GM12865 (cell line): Measurements from ENCODE around the gene TBX1.

Experiments
- DNase-seq: peaks from one replicate; pipeline ENCODE4 v3.0.0; 2010; ENCODE audit warnings: low read depth
- H3K4me3 ChIP-seq: 2 replicates; pipeline ENCODE4 v1.5.1; 2011; ENCODE audit warnings: mild to moderate bottlenecking, low read depth, low read length, control low read depth
- TF ChIP-seq, protein P1 (sequence below): IDR thresholded peaks from 2 replicates; pipeline ENCODE4 v1.5.1; 2011; ENCODE audit warnings: low read length, control low read depth, low read depth, inconsistent platforms; ENCODE audit not compliant: insufficient read depth; ENCODE audit errors: missing control alignments

The TBX1 gene

GRCh38 chr22:19748991-19749664 lies 11.4 kb upstream of the TBX1 start:
- H3K4me3 ChIP-seq: no peak overlapping the region
- TF ChIP-seq, protein P1, sequence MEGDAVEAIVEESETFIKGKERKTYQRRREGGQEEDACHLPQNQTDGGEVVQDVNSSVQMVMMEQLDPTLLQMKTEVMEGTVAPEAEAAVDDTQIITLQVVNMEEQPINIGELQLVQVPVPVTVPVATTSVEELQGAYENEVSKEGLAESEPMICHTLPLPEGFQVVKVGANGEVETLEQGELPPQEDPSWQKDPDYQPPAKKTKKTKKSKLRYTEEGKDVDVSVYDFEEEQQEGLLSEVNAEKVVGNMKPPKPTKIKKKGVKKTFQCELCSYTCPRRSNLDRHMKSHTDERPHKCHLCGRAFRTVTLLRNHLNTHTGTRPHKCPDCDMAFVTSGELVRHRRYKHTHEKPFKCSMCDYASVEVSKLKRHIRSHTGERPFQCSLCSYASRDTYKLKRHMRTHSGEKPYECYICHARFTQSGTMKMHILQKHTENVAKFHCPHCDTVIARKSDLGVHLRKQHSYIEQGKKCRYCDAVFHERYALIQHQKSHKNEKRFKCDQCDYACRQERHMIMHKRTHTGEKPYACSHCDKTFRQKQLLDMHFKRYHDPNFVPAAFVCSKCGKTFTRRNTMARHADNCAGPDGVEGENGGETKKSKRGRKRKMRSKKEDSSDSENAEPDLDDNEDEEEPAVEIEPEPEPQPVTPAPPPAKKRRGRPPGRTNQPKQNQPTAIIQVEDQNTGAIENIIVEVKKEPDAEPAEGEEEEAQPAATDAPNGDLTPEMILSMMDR: no peak
- no peak for DNase-seq

- H3K4me3 ChIP-seq: no peak overlapping the region
- DNase-seq: no peak
- TF ChIP-seq, protein P1: no peak
Measured at GRCh38 chr22:19749876-19750275, 10.7 kb upstream of the TBX1 start.

DNA sequence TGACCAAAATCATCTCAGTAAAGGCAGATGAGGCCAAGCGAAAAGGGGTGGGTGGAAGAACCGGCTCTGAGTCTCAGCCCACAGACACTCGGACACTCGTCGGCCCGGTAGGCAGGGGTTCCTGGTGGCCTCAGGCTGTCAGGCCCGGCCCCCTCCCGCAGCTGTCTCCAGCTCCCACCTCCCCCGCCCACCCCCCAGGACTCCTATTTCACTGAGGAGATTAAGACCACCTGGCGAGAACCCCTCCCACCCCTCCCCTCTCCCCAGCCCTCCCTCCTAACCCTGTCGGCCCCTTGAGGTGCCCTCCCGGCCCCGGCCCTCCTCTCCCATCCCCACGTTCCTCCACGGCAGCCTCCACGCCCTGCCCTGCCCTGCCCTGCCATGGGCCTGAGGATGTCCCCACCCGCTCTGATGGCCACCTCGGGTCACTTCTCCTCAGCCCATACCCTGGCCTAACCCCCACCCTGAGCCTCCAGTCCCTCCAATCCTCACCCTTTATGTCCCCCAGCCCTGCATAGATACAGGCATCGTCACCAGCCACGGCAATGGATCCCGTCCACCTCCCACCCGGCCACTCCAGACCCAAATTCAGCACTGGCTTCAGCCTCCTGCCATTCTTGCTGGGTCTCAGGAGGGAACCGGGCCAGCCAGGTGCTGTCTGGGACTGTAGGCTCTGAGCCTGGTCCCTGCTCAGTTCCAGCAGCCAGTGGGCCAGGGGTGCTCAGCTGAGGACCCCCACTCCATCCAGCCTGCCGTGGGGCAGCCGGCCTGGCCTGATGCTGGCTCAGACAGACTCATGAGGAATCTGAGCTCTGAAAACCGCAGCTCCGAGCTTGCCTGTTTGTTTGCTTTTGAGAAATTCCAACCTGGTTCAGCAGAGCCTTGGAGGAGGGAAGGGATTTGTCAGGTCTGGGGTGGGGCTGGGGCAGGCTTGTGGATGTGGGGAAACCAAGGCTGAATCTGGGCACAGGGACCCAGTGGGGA lies 9.8 kb upstream of the TBX1 start:
- TF ChIP-seq, protein P1: no peak
- no peak for DNase-seq
- no peak overlapping the region for H3K4me3 ChIP-seq

GRCh38 chr22:19751497-19752245 lies 8.9 kb upstream of the TBX1 start:
- H3K4me3 ChIP-seq: no peak overlapping the region

DNA sequence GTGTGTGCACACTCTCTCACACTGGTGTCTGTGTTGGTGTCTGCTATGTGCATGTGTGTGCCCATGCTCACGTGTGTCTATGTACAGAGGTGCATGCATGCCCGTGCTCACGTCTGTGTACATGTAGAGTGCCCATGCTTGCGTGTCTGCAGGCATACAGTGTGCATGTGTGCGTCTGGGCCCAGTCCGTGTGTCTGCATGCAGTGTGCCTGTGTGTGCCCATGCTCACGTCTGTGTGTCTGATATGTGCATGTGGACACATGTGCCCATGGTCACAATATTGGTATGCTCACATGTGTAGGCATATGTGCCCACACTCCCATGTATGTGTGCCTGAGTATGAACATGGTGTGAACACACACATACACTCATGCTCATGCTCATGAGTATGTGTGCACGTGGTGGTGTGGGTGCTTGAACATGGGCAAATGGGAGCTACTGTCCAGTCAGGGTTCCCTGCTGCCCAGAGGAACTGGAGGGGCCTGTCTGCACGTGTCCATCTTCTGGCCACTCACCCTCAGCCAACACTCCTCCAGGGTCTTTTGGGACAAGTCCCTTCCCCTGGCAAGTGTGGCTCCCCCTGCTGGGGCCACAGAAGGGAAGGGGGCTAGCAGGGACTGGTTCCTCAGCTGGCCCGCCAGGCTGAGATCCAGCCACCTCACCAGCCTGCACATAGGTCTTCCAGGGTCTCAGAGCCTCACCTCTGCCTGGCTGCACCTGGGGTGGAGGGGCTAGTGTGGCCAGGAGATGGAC lies 7.3 kb upstream of the TBX1 start:
- TF ChIP-seq, protein P1: no peak
- no peak for DNase-seq
- H3K4me3 ChIP-seq: no peak overlapping the region

More at GRCh38 chr22:19751497-19752245, 8.9 kb upstream of the TBX1 start:
- TF ChIP-seq, protein P1: no peak
- no peak for DNase-seq
